Posterior vena cava (tissue), 2 donors: ENCODE results near the gene KCMF1. TPM values are rescaled to one million over a fixed set of nuclear protein-coding genes. Genes with fewer than 3 reads are reported as not detected.

Experiments used
- DNase-seq: peaks from one replicate; pipeline ENCODE4 v3.0.0-alpha.2; 2020; ENCODE audit warnings: low spot score
- intact Hi-C, 2 donors: fragments of 100-400 bp; cut with DNase I; formaldehyde crosslinking; loops; one replicate each; pipeline versions ENCODE4 v1.14.1 to v1.14.2; 2022 to 2023
- total RNA-seq, 2 donors: library from RNA; stranded (reverse); fragmentation: NEBNext Ultra II Directional; extraction: Animal tissue kit (Norgen Biotek cat#: 25700); gene quantifications; one replicate each; pipeline ENCODE4 v1.2.1, GENCODE V29; 2021
- donor health status: DM: yes; HTN: yes; CAD: no.
- donor health status: DM: yes; HTN: yes; CAD: no.

The KCMF1 gene
- total RNA-seq, 2 donors from 2014 or later, result 56.9 to 73.4 TPM

DNA sequence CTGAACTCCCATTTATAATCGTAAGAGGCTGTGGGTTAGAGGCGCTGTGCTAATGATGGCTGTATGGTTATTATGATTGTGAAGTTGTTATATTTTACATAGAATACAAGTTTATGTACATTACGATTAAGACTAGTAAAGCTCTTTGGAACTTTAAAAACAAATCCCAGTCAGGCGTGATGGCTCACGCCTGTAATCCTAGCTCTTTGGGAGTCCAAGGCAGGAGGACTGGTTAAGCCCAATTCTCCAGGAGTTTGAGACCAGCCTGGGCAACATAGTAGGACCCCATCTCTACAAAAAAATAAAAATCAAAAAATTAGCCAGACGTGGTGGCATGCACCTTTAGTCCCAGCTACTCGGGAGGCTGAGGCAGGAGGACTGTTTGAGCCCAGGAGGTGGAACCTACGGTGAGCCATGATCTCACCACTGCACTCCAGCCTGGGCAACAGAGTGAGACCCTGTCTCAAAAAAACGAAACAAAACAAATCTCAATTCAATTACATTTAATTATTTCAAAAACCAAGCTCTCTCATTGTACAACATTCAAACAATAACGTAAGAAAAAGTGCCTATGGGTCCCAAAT, 23.9 kb upstream of the KCMF1 start:
- DNase-seq, result no peak
- intact Hi-C loops, result no loop called here

DNA sequence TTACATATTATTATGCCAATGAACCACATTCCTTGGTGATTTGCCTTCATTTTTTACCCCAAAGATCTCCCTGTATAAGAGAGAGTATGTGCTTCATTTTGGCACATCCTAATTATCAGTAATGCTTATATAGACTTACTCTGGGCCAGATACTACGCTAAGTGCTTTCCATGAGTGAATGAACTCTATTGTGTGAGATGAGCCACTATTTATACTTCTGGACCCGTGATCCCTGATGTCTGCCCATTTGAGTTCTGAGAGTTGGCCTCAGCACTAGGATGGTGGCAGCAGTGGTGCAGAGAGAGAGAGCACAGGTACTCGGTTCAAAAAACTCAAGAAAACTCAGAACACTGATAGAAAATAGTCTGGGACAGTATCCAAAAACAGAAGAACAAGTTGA, 17.4 kb upstream of the KCMF1 start:
- intact Hi-C loops, result no loop called here
- DNase-seq, result no peak

DNA sequence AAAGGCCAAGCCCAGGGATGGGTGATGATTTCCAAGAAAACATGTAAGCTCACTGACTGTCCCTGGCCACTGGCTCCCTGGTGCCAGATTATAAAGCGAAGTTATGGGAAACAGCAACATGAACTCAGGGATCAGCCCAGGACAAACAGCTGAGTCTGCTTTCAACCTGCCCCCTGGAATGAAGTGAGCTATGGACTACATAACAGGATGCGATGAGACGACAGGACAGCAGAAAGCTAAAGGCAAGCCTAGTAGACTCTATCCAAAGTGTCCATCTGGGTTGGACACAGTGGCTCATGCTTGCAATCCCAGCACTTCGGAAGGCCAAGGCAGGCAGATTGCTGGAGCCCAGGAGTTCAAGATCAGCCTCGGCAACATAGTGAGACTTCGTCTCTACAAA, 16.6 kb upstream of the KCMF1 start:
- intact Hi-C loops, result no loop called here
- no peak for DNase-seq

DNA sequence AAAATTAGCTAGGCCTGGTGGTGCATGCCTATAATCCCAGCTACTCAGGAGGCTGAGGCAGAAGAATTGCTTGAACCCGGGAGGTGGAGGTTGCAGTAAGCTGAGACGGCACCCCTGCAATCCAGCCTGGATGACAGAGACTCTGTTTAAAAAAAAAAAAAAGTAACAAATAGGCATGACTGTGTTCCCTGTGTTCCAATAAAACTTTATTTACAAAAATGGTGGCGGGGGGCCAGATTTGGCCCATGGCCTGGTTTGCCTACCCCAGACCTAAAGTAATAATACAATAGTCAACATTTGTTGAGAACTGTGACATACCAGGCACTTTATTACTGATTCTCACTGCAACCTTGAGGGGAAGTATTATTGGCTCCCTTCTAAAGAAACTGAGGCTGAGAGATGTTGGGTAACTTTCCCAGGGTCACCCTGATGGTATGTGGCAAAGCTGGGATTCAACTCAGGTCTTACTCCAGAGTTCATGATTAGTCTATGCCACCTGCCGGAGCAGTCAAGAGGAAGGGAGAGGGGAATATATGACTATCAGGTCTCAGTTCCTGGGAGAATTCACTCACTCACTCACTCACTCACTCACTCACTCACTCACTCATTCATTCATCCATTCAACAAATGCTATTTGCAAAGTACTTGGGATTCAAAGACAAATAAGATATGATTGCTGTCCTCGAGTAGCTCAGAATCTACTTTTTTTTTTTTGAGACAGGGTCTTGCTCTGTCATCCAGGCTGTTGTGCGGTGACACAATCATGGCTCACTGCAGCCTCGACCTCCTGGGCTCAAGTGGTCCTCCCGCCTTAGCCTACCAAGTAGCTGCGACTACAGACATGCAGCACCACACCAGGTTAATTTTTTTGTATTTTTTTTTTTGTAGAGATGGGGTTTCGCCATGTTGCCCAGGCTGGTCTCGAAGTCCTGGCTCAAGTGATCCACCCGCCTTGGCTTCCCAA, 14.3 kb upstream of the KCMF1 start:
- no peak for DNase-seq
- intact Hi-C loops, result loop anchor here in 1 of 2 donors (5.0 kb wide), 1 partner anchor 306 kb away; no protein-coding TSS in a partner anchor

DNA sequence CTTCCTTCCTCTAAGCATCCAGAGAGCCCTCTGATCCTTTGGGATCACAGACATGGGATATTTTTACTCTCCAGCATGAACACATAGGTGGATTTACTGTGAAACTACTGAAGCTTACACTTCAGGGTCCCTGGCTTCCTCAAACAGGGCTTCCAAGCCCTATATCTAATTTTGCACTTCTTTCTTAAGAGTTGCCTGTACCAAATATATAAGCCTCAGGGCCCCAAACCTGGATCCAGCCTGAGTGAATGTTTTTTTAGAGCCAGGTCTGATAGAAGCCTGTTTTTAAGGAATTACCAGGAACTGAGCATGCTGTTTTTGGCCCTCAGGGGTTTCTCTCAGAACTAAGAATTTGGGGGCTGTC, 13.2 kb upstream of the KCMF1 start:
- no peak for DNase-seq
- intact Hi-C loops, result loop anchor here in 1 of 2 donors (5.0 kb wide), 1 partner anchor 305 kb away; no protein-coding TSS in a partner anchor

DNA sequence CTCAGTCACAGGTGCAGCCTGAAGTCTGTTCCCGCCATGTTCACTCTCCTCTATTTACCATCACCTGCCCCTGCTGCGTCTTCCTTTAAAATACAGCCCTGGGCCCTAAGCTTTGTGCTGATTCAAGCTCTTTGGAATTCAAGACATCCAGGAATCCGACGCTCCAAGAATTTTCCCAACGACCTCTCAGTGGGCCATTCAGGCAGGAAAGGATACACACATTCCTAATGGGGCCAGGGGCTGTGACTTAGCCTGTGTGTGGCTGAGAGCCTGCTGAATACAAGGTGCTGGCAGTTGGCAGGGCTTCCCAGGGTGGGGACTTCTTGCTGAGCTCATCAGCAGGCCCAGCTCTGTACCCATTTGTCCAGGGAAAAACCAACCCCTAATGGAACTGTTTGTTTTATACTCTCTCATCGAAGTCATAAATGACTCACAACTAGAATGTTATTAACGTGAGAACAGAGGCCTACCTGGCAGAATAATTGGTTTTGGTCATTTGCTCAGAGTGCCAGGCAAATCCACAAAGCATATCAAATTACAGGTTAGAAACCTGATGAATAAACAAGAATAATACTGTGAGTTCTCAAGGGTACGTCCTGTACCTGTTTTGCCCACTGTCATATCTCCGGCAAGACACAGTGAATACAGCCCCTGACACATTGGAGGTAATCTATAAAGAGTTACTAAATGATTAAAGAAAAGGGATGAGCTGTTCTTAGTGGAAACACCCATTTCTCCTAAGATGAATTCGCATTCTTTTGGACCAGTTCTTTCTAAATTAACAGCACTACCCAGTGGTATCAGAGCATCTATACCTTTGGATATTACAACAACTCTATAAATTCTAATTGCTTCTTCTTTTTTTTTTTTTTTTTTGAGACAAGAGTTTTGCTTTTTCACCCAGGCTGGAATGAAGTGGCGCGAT, 12.6 kb upstream of the KCMF1 start:
- DNase-seq, result no peak
- intact Hi-C loops, result loop anchor here in 1 of 2 donors (5.0 kb wide), 1 partner anchor 304 kb away; no protein-coding TSS in a partner anchor

DNA sequence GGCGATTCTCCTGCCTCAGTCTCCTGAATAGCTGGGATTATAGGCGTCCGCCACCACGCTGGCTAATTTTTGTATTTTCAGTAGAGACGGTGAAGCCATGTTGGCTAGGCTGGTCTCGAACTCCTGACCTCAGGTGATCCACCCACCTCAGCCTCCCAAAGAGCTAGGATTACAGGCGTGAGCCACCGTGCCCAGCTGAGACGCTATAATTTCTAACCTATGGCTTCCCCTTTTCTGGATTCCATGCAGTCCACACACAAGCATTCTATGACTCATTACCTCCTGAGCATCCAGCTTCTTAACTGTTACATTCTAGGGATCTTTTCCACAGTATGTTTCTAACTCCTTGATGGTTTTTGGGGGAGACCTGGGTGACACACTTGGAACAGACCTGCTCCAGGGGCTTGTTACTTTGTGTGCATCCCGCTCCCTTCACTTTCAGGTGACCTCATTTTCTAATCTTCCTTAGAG, 11.8 kb upstream of the KCMF1 start:
- no peak for DNase-seq
- intact Hi-C loops, result loop anchor here in 1 of 2 donors (5.0 kb wide), 1 partner anchor 303 kb away; no protein-coding TSS in a partner anchor

DNA sequence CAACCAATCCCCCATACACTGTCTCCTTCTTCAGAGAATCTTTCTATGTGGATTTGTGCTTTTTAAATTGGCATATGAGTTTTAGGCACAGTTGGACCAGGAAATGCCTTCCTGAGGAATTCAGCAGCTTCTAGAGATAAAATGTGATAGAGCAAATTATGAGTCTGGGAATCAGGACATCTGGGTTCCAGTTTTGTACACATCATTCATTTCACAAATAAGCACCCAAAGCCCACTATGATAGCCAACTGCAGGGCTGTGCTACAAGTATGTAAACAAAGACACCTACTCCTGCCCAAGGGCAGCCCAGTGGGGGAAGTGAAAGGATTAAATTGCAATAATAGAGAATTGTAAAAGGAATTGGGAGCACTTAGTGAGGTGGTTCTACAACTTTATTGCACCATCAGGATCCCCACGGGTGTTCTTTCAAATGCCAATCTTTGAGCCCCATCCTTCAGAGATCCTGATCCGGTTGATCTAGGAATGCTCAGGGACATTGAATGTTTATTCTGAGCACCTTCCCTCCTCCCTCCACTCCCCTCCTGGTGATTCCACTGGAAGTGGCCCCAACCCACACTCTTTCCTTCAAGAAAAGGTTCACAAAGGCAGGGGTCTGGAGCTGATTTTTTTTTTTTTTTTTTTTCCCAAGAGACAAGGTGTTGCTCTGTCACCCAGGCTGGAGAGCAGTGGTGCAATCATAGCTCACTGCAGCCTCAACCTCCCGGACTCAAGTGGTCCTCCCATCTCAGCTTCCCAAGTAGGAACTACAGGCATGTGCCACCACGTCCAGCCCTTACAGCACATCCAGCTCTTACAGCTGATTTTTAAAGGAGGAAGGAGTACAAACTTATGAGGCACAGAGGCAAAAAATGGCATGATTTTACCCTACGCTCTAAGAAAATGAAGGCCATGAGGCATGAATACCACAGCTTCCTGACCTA, 11.1 kb upstream of the KCMF1 start:
- no peak for DNase-seq
- intact Hi-C loops, result loop anchor here in 1 of 2 donors (5.0 kb wide), 1 partner anchor 302 kb away; no protein-coding TSS in a partner anchor

DNA sequence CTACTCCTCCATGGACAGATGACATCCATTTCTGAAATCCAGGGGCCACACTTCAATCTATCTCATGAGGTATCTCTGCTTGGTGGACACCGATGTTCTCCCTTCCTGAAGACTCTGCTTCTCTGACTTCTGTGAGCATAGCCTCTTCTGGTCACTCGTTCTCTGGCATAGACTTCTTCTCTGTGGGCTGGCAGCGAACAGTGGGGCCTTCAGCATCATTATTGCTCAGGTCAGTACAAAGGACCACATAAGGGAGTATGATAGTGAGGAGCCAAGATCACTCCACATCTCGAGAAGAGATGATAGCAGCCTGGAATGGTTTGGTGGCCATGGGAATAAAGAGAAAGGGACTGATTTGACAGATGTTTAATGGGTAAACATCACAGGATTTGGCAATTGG, 8.0 kb upstream of the KCMF1 start:
- intact Hi-C loops, result no loop called here
- no peak for DNase-seq

DNA sequence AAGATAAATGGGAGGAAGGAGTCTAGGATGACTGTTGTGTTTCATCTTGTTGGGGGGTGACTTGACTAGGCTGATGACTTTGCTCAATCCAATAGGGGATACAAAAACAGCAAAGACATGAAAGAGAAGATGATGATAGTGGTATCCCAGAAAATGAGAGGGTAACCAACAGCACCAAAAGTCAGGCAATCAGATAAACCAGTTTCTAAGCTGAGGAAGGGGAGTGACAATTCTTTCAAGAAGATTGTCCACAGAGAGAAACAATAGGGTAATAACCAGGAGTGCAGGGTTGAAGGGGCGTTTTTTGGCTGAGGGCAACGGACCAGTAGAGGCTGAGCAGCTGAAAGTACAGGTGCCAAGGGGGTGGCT, 7.7 kb upstream of the KCMF1 start:
- no peak for DNase-seq
- intact Hi-C loops, result no loop called here

DNA sequence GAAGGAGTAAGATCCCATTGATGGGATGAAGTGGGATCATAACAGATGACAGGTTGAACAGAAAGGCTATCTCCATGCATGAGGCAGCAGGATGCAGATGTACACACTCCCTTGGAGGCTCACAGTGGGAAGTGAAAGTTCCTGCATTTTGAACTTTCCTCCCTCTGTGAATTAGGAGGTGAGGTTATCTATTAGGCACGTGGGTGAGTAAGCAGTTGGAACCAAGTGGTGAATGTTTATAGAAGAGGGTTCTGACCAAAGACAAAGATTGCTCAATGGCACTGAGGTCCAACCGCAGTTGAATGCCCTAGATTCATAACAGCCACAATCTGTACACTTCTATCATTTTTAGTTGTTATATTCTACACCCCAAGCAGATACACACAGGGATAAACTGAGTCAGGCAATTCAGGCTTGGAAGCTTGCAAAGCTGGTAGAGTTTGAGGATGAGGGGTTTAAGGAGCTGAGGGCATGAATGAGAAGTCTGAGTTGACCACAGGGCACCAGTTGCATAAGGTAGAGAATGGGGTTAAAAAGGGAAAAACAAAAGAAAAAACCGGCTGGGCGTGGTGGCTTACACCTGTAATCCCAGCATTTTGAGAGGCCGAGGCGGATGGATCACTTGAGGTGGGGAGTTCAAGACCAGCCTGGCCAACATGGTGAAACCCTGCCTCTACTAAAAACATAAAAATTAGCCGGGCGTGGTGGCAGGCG, 7.1 kb upstream of the KCMF1 start:
- intact Hi-C loops, result no loop called here
- DNase-seq, result no peak

DNA sequence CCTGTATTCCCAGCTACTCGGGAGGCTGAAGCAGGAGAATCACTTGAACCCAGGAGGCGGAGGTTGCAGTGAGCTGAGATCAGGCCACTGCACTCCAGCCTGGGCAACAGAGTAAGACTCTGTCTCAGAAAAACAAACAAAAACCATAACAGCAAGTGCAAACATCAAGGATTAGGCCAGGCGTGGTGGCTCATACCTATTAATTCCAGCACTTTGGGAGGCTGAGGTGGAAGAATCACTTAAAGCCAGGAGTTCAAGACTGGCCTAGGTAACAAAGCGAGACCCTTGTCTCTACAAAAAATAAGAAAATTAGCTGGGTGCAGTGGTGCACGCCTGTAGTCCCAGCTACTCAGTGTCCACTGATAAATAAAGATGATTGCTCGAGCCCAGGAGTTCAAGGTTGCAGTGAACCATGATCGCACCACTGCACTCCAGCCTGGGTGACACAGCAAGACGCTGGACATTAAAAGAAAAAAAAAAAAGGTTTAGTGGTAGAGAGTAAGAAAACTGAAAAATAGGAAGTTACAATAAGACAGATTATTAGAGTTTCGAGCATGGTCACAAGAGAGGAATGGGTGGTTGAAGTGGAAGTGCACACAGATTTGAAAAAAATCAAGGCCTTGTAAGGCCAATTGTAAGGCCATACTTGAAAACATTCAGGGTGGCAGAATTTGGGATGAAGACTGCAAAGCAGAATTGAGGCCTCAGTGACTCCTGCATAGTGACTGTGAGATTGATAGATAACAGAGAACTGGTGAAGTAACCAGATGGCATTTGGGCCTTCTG, 6.4 kb upstream of the KCMF1 start:
- DNase-seq, result no peak
- intact Hi-C loops, result no loop called here

DNA sequence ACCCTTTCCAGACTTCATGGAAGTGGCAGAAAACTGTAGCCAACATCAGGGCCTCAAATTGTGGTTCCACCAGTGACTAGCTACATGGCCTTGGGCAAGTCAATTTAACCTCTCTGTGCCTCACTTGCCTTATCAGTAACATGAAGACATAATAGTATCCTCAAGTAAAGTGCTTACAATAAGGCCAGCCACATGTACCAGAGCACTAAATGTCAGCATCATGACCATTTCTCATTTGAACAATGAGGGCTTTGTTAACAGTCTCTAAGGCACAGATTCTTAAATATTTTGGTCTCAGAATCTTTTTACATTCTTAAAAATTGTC, 5.8 kb upstream of the KCMF1 start:
- intact Hi-C loops, result no loop called here
- no peak for DNase-seq

DNA sequence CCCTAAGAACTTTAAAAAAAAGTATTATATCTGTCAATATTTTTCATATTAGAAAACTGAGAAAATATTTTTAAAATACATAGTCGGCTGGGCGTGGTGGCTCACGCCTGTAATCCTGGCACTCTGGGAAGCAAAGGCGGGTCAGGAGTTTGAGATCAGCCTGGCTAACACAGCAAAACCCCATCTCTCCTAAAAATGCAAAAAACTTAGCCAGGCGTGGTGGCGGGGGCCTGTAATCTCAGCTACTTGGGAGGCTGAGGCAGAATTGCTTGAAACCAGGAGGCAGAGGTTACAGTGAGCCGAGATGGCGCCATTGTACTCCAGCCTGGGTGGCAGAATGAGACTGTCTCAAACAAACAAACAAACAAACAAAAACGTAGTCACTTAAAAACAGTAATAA, 5.1 kb upstream of the KCMF1 start:
- intact Hi-C loops, result no loop called here

DNA sequence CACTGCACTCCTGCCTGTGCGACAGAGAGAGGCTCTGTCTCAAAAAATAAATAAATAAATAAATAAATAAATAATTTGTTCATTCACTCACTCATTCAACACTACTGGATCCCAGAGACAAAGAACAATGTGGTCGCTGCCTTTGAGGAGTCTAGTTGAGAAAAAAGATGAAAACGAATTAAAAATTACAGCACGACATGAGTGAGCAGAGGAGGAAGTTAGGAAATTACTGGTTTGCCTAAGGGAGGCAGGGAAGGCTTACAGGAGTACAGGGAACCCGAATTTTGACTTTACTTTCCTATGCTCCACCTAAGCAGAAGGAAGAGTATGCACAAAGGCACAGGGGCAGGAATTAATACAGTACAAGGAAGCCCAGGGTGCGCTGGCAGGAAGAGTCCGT, 4.2 kb upstream of the KCMF1 start:
- intact Hi-C loops, result no loop called here
- DNase-seq, result no peak

More for the DNA sequence above, 5.1 kb upstream of the KCMF1 start:
- no peak for DNase-seq

DNA sequence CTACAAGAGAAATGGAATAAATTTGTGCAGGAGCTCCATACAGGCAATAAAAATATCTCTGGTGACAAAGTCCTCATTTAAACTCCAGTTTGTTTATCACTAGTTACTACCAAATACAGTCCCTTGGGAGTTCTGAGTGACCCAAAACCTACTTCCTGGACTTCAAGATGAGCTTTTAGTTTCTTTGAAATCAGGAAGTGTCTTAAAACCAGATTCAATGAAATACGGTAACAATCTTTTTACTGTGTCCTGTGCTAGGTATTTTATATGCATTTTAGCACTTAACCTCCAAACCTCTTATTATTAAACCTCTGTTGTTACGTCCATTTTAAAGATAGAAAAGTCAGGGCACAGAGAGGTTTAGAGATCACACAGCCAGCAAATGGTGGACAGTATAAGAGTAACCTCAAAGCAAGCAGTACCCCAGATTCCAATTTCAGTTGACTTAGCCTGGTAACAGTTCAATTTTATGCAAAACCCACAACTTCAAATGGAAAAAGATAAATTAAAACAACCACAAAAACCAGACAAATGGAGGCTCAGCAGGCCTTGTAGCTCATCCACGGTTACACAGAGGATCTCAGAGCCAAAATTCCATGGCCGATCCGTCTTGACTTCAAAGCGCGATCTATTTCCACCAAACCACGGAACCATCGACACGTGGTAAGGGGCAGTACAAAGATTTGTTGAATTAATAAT, 1.3 kb upstream of the KCMF1 start:
- DNase-seq, result no peak

More for the DNA sequence above, 1.3 kb upstream of the KCMF1 start:
- intact Hi-C loops, result loop anchor here (2.0 to 10.0 kb wide), 3 partner anchors 19 to 1068 kb away; no protein-coding TSS in a partner anchor
